ENCODE measurements around the gene ANKRD17. TPM values are rescaled to one million over a fixed set of nuclear protein-coding genes. Genes with fewer than 3 reads are reported as not detected.

The ANKRD17 gene
- total RNA-seq, 1 experiment from 2014 or later: 54.6 TPM

DNA sequence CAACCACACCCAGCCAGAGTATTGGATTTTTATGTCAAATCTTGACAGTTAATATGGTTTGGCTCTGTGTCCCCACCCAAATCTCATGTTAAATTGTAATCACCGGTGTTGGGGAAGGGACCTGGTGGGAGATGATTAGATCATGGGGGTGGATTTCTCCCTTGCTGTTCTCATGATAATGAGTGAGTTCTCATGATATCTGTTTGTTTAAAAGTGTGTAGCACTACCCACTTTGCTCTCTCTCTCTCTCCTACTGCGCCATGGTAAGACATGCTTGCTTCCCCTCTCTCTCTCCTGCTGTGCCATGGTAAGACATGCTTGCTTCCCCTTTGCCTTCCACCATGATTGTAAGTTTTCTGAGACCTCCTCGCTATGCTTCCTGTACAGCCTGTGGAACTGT, 102.2 kb downstream of the ANKRD17 start:
- H3K36me3 Mint-ChIP-seq (ENCODE audit: insufficient read depth, unreplicated experiment): peaks cover 5% of the 10 kb centered on the region
- BruUV-seq (replicated peaks): no TSS peak
- no peaks in the 10 kb centered on the region for H3K9me3 Mint-ChIP-seq (ENCODE audit: low read depth, unreplicated experiment)
- H3K27me3 Mint-ChIP-seq (ENCODE audit: unreplicated experiment): no peaks in the 10 kb centered on the region
- no peak for TF ChIP-seq CTCF (IDR thresholded peaks at IDR 0.05; ENCODE audit: unreplicated experiment)
- no peak for DNase-seq
- H3K4me3 Mint-ChIP-seq (ENCODE audit: low read depth, unreplicated experiment): no peak overlapping the region
- CTCF ChIA-PET: no interaction called here
- intact Hi-C loops (cut with micrococcal nuclease; ENCODE audit: unreplicated experiment): no loop called here
- no peaks in the 10 kb centered on the region for H3K4me1 Mint-ChIP-seq (ENCODE audit: low read depth, unreplicated experiment)
- no peak overlapping the region for H3K27ac Mint-ChIP-seq (ENCODE audit: unreplicated experiment)

DNA sequence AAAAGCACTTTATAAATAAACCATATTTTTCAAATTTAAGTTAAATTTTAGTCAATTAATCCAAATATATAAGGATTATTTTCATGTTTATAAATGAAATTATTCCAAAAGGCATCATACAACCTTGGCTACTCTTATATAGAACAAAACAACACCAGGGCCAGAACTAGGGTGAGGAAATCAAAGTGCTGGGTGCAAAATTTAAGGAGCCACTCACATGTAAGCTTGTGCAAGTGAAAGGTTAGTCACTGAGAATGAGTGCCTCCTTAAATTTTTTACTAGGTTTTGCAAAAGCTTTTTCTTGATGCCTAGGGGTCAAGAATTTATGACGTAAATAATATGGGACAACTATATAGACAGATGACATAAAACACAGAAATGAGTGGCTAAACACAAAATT, 105.7 kb downstream of the ANKRD17 start:
- intact Hi-C loops (cut with micrococcal nuclease; ENCODE audit: unreplicated experiment): no loop called here
- Mint-ChIP-seq H3K27me3 (ENCODE audit: unreplicated experiment) (no peaks in the 10 kb centered on the region), H3K27ac (ENCODE audit: unreplicated experiment) (no peak overlapping the region), H3K9me3 (ENCODE audit: low read depth, unreplicated experiment) (no peaks in the 10 kb centered on the region), H3K4me3 (ENCODE audit: low read depth, unreplicated experiment) (no peak overlapping the region), H3K4me1 (ENCODE audit: low read depth, unreplicated experiment) (no peaks in the 10 kb centered on the region), H3K36me3 (ENCODE audit: insufficient read depth, unreplicated experiment) (peaks cover 14% of the 10 kb centered on the region)
- BruUV-seq (replicated peaks): no TSS peak
- CTCF ChIA-PET: no interaction called here
- no peak for DNase-seq
- TF ChIP-seq CTCF (IDR thresholded peaks at IDR 0.05; ENCODE audit: unreplicated experiment): no peak

GRCh38 chr4:73142995-73143547, 115.5 kb downstream of the ANKRD17 start:
- H3K36me3 Mint-ChIP-seq (ENCODE audit: insufficient read depth, unreplicated experiment): no peaks in the 10 kb centered on the region
- intact Hi-C loops (cut with micrococcal nuclease; ENCODE audit: unreplicated experiment): no loop called here
- no TSS peak for BruUV-seq (replicated peaks)
- no peak for DNase-seq
- no peak for TF ChIP-seq CTCF (IDR thresholded peaks at IDR 0.05; ENCODE audit: unreplicated experiment)
- H3K27ac Mint-ChIP-seq (ENCODE audit: unreplicated experiment): no peak overlapping the region
- no peak overlapping the region for H3K4me3 Mint-ChIP-seq (ENCODE audit: low read depth, unreplicated experiment)
- CTCF ChIA-PET: no interaction called here
- H3K9me3 Mint-ChIP-seq (ENCODE audit: low read depth, unreplicated experiment): no peaks in the 10 kb centered on the region
- no peaks in the 10 kb centered on the region for H3K4me1 Mint-ChIP-seq (ENCODE audit: low read depth, unreplicated experiment)
- H3K27me3 Mint-ChIP-seq (ENCODE audit: unreplicated experiment): no peaks in the 10 kb centered on the region

DNA sequence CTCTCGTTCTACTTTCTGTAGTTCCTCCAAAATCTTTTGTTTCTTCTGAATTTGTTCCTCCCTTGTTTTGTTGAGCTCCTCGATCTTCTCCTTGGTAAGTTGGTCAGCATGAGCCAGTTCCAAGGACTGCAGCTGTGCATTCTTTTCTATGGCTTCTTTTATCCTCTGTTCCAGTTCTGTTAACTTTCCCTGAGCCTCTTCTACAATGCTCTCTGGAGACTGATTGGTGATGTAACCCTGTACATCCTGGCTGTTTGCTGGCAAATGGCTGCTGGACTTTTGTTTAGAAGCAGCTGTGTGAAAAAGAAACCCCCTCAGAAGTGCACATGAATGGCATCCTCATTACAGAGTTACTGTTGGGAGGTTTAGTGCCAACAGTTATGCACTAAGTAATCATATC, 118.6 kb downstream of the ANKRD17 start:
- Mint-ChIP-seq H3K27ac (ENCODE audit: unreplicated experiment) (no peak overlapping the region), H3K4me3 (ENCODE audit: low read depth, unreplicated experiment) (no peak overlapping the region), H3K36me3 (ENCODE audit: insufficient read depth, unreplicated experiment) (no peaks in the 10 kb centered on the region), H3K9me3 (ENCODE audit: low read depth, unreplicated experiment) (no peaks in the 10 kb centered on the region), H3K4me1 (ENCODE audit: low read depth, unreplicated experiment) (no peaks in the 10 kb centered on the region), H3K27me3 (ENCODE audit: unreplicated experiment) (no peaks in the 10 kb centered on the region)
- BruUV-seq (replicated peaks): no TSS peak
- TF ChIP-seq CTCF (IDR thresholded peaks at IDR 0.05; ENCODE audit: unreplicated experiment): no peak
- CTCF ChIA-PET: no interaction called here
- DNase-seq: no peak
- intact Hi-C loops (cut with micrococcal nuclease; ENCODE audit: unreplicated experiment): no loop called here
